Activated CD8-positive, alpha-beta memory T cell treated with anti-CD3 and anti-CD28 coated beads for 4 hours (primary cell): Measurements from ENCODE around the gene ARHGDIG.
"Not testable (repeated sequence)": the region's sequence is repeated elsewhere in the genome, so short reads cannot be mapped to it uniquely, and the experiment has no call there.

ENCODE experiments used
- DNase-seq, 2 donors: peaks; one replicate each; pipeline ENCODE4 v3.0.0-alpha.2; 2020; ENCODE audit warnings: low read depth in 2 of 2

The ARHGDIG gene

GRCh38 chr16:325375-326145 is 45.2 kb downstream of the ARHGDIG start:
- no peak for DNase-seq

DNA sequence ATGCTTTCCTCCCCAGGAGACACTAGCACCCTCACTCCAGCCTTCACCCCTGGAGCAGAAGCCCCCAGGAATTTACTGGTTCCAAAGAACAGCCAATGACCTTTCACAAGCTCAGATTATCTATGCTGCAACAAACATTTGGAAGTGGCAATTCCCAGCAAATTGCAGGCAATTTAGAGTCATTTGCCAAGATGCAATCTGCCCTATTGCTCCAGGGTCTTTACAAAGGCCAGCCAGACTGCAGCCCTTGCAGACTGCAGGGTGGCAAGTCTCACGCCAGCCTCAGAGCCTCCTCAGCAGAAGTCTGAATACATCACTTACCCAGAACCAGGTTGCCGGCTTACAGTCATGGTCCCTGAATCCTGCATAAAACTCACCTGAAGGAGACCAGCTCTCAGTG is 50.4 kb downstream of the ARHGDIG start:
- no peak for DNase-seq

GRCh38 chr16:331181-331814 is 50.9 kb downstream of the ARHGDIG start:
- not testable (repeated sequence) for DNase-seq
